ENCODE results near the gene TMCC3. TPM values are rescaled to one million over a fixed set of nuclear protein-coding genes. Genes with fewer than 3 reads are reported as not detected.

TMCC3 gene
- total RNA-seq, 2 experiments from 2014 or later, result 5.7 to 9.4 TPM

DNA sequence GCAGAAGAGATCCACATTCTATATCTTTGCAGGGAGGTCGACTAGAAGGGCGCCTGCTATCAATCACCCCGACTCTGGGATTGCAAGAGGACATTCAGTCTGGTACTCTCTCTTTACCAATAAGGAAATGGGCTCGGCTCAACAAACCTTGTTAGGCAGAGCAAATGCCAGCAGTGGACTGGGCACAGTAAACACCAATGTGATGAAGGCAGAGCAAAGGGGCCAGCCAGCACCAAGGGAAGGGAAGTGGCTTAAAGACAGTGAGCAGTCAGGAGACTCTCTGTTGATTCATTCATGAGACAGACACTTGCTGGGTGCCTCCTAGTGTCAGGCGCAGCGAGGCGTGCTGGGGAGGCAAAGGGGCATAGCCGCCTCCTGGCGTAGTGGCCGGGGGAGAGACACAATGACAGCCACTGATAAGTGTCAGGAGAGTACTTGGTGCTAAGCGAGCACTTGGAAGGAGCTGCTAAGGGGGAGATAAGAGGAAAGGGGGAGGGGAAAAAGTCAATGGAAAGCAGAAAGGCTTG, 34.1 kb downstream of the TMCC3 start:
- Histone ChIP-seq H3K4me2 (ENCODE audit: low read length) (no peak overlapping the region), H3K79me2 (ENCODE audit: insufficient read depth, low read depth, low read length) (no peaks in the 10 kb centered on the region), H3K36me3 (ENCODE audit: insufficient read depth, low read length) (no peaks in the 10 kb centered on the region), H3K9me2 (ENCODE audit: insufficient read depth, low read length) (no peaks in the 10 kb centered on the region), H4K20me1 (ENCODE audit: insufficient read depth, low read length) (no peaks in the 10 kb centered on the region), H3K4me3 (ENCODE audit: low read depth, low read length, poor library complexity, severe bottlenecking) (no peak overlapping the region), H3K9me3 (ENCODE audit: low read length) (no peaks in the 10 kb centered on the region), H2AFZ (ENCODE audit: low read length) (no peak overlapping the region), H3K27ac (ENCODE audit: low read depth, low read length, poor library complexity, severe bottlenecking) (no peak overlapping the region), H3K4me1 (ENCODE audit: insufficient read depth, low read length, poor library complexity, severe bottlenecking) (no peaks in the 10 kb centered on the region)
- ChIA-PET POLR2A (interaction anchor here (0.6 kb wide), 1 partner anchor 12 kb away, joined by 3 read pairs; no protein-coding TSS in a partner anchor), CTCF (ENCODE audit: unreplicated experiment) (no interaction called here)
- intact Hi-C loops (cut with micrococcal nuclease; ENCODE audit: unreplicated experiment), result no loop called here
- no peak for DNase-seq (ENCODE audit: low spot score)
- no peak for TF ChIP-seq EZH2phosphoT487 (IDR thresholded peaks at IDR 0.05; ENCODE audit: borderline replicate concordance, low read depth, low read length)
- TF ChIP-seq, protein P1, sequence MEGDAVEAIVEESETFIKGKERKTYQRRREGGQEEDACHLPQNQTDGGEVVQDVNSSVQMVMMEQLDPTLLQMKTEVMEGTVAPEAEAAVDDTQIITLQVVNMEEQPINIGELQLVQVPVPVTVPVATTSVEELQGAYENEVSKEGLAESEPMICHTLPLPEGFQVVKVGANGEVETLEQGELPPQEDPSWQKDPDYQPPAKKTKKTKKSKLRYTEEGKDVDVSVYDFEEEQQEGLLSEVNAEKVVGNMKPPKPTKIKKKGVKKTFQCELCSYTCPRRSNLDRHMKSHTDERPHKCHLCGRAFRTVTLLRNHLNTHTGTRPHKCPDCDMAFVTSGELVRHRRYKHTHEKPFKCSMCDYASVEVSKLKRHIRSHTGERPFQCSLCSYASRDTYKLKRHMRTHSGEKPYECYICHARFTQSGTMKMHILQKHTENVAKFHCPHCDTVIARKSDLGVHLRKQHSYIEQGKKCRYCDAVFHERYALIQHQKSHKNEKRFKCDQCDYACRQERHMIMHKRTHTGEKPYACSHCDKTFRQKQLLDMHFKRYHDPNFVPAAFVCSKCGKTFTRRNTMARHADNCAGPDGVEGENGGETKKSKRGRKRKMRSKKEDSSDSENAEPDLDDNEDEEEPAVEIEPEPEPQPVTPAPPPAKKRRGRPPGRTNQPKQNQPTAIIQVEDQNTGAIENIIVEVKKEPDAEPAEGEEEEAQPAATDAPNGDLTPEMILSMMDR (conservative IDR thresholded peaks at IDR 0.05; ENCODE audit: low read length), result no peak
- BruUV-seq (replicated peaks), result no TSS peak

GRCh38 chr12:94615260-94616181, 34.8 kb downstream of the TMCC3 start:
- no peaks in the 10 kb centered on the region for H3K36me3 ChIP-seq (ENCODE audit: insufficient read depth, low read length)
- no peak for DNase-seq (ENCODE audit: low spot score)
- TF ChIP-seq, protein P1 (conservative IDR thresholded peaks at IDR 0.05; ENCODE audit: low read length), result no peak
- TF ChIP-seq EZH2phosphoT487 (IDR thresholded peaks at IDR 0.05; ENCODE audit: borderline replicate concordance, low read depth, low read length), result no peak
- no peaks in the 10 kb centered on the region for H3K79me2 ChIP-seq (ENCODE audit: insufficient read depth, low read depth, low read length)
- H3K4me1 ChIP-seq (ENCODE audit: insufficient read depth, low read length, poor library complexity, severe bottlenecking), result no peaks in the 10 kb centered on the region
- no peak overlapping the region for H2AFZ ChIP-seq (ENCODE audit: low read length)
- no peak overlapping the region for H3K4me2 ChIP-seq (ENCODE audit: low read length)
- CTCF ChIA-PET (ENCODE audit: unreplicated experiment), result no interaction called here
- no peaks in the 10 kb centered on the region for H3K9me3 ChIP-seq (ENCODE audit: low read length)
- BruUV-seq (replicated peaks), result no TSS peak
- no peaks in the 10 kb centered on the region for H3K9me2 ChIP-seq (ENCODE audit: insufficient read depth, low read length)
- intact Hi-C loops (cut with micrococcal nuclease; ENCODE audit: unreplicated experiment), result no loop called here
- no peak overlapping the region for H3K4me3 ChIP-seq (ENCODE audit: low read depth, low read length, poor library complexity, severe bottlenecking)
- POLR2A ChIA-PET, result interaction anchor here (0.5 kb wide), 1 partner anchor 143 kb away, joined by 3 read pairs; no protein-coding TSS in a partner anchor
- no peaks in the 10 kb centered on the region for H4K20me1 ChIP-seq (ENCODE audit: insufficient read depth, low read length)
- H3K27ac ChIP-seq (ENCODE audit: low read depth, low read length, poor library complexity, severe bottlenecking), result no peak overlapping the region

DNA sequence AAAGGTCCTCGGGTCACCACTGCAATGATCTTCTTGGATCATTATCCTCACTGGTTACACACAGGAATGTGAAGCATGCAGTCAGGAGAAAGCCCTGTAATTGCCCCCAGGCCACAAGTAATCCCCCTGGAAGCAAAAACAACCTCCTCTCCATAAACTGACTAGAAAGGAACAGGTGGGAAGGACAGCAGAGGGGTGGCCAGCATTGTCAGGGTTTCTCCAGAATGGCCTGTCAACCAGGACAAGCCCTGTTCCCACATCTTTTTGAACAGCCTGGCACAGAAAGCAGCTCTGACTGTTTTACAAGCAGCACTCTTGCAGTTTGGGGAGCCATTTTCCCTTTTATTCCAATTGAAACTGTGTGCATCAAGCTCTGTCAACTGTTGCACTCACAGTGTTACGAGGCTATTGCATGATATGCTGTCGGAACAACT, 36.1 kb downstream of the TMCC3 start:
- H3K79me2 ChIP-seq (ENCODE audit: insufficient read depth, low read depth, low read length), result no peaks in the 10 kb centered on the region
- ChIA-PET CTCF (ENCODE audit: unreplicated experiment) (no interaction called here), POLR2A (no interaction called here)
- H3K4me1 ChIP-seq (ENCODE audit: insufficient read depth, low read length, poor library complexity, severe bottlenecking), result no peaks in the 10 kb centered on the region
- no peaks in the 10 kb centered on the region for H3K36me3 ChIP-seq (ENCODE audit: insufficient read depth, low read length)
- TF ChIP-seq, protein P1 (conservative IDR thresholded peaks at IDR 0.05; ENCODE audit: low read length), result no peak
- TF ChIP-seq EZH2phosphoT487 (IDR thresholded peaks at IDR 0.05; ENCODE audit: borderline replicate concordance, low read depth, low read length), result no peak
- H3K9me2 ChIP-seq (ENCODE audit: insufficient read depth, low read length), result no peaks in the 10 kb centered on the region
- no peak overlapping the region for H2AFZ ChIP-seq (ENCODE audit: low read length)
- intact Hi-C loops (cut with micrococcal nuclease; ENCODE audit: unreplicated experiment), result no loop called here
- no peak overlapping the region for H3K27ac ChIP-seq (ENCODE audit: low read depth, low read length, poor library complexity, severe bottlenecking)
- H3K9me3 ChIP-seq (ENCODE audit: low read length), result no peaks in the 10 kb centered on the region
- H3K4me3 ChIP-seq (ENCODE audit: low read depth, low read length, poor library complexity, severe bottlenecking), result no peak overlapping the region
- H4K20me1 ChIP-seq (ENCODE audit: insufficient read depth, low read length), result no peaks in the 10 kb centered on the region
- no peak for DNase-seq (ENCODE audit: low spot score)
- no peak overlapping the region for H3K4me2 ChIP-seq (ENCODE audit: low read length)
- no TSS peak for BruUV-seq (replicated peaks)

All from OCI-LY7 (cell line).